GM10266 (cell line): Measurements from ENCODE around the gene ANKRD11.
"Not testable (repeated sequence)": the region's sequence is repeated elsewhere in the genome, so short reads cannot be mapped to it uniquely, and the experiment has no call there.

ENCODE experiments used
- DNase-seq: peaks from one replicate; pipeline ENCODE4 v3.0.0; 2012; ENCODE audit errors: extremely low spot score
- TF ChIP-seq, protein P1 (sequence below): IDR thresholded peaks from 2 replicates; pipeline ENCODE4 v1.5.1; 2012; ENCODE audit warnings: mild to moderate bottlenecking, low read depth; ENCODE audit not compliant: control insufficient read depth, insufficient read depth; ENCODE audit errors: missing control alignments

The ANKRD11 gene

DNA sequence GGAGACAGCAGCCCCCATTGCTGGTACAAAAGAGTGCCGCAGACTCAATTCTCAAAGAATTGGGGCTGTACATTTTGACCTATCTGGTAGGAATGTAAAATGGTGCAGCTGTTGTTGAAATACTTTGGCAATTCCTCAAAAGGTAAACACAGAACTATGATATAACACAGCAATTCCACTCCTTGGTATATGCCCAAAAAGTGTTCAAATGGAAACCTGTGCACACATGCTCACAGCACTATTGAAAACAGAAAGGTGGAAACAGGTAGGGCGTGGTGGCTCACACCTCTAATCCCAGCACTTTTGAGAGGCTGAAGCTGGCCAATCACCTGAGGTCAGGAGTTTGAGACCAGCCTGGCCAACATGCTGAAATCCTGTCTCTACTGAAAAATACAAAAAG lies 34.7 kb downstream of the ANKRD11 start:
- TF ChIP-seq, protein P1, sequence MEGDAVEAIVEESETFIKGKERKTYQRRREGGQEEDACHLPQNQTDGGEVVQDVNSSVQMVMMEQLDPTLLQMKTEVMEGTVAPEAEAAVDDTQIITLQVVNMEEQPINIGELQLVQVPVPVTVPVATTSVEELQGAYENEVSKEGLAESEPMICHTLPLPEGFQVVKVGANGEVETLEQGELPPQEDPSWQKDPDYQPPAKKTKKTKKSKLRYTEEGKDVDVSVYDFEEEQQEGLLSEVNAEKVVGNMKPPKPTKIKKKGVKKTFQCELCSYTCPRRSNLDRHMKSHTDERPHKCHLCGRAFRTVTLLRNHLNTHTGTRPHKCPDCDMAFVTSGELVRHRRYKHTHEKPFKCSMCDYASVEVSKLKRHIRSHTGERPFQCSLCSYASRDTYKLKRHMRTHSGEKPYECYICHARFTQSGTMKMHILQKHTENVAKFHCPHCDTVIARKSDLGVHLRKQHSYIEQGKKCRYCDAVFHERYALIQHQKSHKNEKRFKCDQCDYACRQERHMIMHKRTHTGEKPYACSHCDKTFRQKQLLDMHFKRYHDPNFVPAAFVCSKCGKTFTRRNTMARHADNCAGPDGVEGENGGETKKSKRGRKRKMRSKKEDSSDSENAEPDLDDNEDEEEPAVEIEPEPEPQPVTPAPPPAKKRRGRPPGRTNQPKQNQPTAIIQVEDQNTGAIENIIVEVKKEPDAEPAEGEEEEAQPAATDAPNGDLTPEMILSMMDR = no peak
- no peak for DNase-seq

DNA sequence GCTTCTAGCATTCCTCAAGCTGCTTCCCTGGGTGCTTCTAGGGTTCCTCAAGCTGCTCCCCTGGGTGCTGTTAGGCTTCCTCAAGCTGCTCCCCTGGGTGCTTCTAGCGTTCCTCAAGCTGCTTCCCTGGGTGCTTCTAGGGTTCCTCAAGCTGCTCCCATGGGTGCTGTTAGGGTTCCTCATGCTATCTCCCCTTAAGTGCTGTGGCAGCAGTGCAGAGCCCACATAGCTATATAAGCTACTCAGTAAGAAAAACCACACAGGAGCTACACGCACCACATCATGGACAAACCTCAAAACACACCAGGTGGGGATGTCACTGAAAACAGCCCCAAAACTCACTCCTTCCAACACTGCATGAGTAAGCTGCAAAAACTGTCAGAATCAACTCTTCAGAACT lies 35.2 kb downstream of the ANKRD11 start:
- no peak for DNase-seq
- TF ChIP-seq, protein P1 = no peak

DNA sequence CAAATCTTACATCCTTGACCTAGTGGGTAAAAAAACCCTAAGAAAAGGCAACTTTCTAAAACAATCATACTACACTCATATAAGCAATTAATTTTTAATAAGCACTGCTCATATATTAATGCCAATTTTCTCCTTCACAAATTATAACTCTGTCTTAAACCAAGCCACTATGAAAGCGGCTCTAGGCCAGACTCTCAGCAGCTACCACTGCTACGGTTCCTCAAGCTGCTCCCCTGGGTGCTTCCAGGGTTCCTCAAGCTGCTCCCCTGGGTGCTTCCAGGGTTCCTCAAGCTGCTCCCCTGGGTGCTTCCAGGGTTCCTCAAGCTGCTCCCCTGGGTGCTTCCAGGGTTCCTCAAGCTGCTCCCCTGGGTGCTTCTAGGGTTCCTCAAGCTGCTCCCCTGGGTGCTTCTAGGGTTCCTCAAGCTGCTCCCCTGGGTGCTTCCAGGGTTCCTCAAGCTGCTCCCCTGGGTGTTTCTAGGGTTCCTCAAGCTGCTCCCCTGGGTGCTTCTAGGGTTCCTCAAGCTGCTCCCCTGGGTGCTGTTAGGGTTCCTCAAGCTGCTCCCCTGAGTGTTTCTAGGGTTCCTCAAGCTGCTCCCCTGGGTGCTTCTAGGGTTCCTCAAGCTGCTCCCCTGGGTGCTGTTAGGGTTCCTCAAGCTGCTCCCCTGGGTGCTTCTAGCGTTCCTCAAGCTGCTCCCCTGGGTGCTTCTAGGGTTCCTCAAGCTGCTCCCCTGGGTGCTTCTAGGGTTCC lies 35.8 kb downstream of the ANKRD11 start:
- DNase-seq = not testable (repeated sequence)

DNA sequence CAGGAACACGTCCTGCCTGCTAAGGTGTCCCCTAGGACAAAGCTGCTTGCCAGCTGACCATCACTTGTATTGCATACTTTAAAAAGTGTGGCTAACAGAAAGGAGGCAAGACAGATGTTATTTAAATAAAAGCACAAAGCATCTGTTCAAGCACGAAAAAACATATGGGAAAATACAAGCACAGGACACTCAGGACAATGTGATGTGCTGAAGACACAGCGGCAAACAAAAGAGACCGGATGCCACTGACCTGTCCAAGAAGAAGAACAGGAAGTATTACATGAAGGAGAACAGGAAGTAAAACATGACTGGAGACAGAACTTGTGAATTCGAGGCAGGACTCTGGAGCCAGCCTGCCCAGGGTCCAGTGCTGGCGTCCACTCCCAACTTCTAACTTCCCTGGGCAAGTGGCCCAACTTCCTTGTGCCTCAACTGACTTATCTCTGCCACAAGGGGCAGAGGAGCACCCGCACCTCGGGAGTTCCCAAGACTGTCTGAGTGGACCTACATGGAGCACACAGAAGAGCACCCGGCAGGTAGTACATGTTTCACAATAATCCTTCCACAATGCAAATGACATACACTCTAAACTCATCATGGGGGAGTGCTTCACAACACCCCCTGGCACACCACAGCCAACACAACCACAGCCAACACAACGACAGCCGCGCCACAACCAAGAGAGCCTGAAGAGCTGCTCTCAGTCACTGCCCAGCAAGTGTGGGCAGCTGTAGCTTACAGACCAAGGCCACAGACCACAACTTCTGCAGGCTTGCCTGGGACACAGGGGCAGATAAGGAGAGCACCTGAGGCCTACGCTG lies 36.6 kb downstream of the ANKRD11 start:
- DNase-seq = no peak
- TF ChIP-seq, protein P1 = no peak

DNA sequence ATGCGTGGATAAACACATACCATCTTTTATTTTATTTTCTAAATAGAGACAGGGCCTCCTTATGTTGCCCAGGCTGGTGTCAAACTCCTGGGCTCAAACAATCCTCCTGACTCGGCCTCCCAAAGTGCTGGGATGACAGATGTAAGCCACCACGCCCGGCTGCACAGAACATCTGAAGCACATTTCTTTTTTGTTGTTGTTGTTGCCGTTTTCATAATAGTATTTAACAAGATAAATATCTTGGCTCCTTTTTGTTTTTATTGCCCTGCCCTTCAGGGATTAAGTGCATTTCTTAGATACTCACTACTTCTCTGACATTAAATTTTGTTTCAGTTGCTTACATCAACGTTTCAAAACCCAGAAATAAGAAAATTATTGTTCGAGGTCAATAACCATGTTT lies 37.4 kb downstream of the ANKRD11 start:
- TF ChIP-seq, protein P1 = no peak
- no peak for DNase-seq

DNA sequence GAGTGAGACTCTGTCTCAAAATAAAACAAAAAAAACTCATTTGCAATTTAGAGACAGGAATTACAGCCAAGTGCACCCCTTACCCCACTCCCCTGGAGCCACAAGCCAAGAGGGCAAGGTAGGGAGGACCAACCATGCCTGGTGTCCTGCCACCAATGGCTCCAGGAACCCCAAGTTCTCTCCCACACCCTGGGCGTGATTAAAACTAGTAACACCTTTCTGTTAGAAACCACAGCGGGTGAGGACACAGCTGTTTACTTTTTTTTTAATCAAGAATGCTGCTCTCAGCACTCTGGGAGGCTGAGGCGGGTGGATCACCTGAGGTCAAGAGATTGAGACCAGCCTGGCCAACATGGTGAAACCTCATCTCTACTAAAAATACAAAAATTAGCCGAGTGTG lies 38.1 kb downstream of the ANKRD11 start:
- DNase-seq = no peak
- TF ChIP-seq, protein P1 = no peak

DNA sequence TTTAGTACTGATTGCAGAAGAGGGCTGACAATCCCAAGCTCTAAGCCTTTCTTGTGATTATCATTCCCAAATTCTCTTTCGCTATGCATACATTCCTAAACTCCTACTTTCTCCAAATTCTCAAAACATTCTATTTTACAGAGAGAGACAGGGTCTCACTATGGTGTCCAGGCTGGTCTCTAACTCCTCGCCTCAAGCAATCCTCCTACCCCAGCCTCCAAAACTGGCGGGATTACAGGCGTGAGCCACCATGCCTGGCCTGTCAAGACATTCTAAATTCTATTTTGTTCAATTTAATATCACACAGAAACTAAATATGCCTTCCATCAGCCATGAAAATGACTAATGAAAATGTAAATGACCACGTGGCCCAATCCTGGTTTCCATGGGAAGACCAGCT lies 39.8 kb downstream of the ANKRD11 start:
- TF ChIP-seq, protein P1 = no peak
- no peak for DNase-seq
